Articular chondrocyte of knee joint (primary cell): Measurements from ENCODE around the gene HOOK1. TPM values are rescaled to one million over a fixed set of nuclear protein-coding genes. Genes with fewer than 3 reads are reported as not detected.

Experiments
- total RNA-seq: library from RNA; depleted of rRNA; stranded (reverse); fragments of >200 nt; gene quantifications from 2 replicates; pipeline ENCODE4 v1.2.3, GENCODE V29; 2012

HOOK1 gene
- under 0.01 TPM in 2 replicates for total RNA-seq

GRCh38 chr1:59814901-59815825, at the start of gene HOOK1:
Gene HOOK1, plus strand, starts transcription at chr1:59814949. Its CDS starts 169 bp downstream, at chr1:59815118.

Other genes starting within 250 kb of the HOOK1 start
- 0.26 and 0.54 TPM in 2 replicates for gene CYP2J2, start 111.8 kb downstream of the HOOK1 start, total RNA-seq